Peyer's patch (tissue), 4 donors: Measurements from ENCODE around the gene OR52K2. TPM values are rescaled to one million over a fixed set of nuclear protein-coding genes. Genes with fewer than 3 reads are reported as not detected.

Experiments used
- DNase-seq, 3 donors: peaks; one replicate each; pipeline ENCODE4 v3.0.0-alpha.2; 2017 to 2019
- H3K27ac ChIP-seq, 4 donors: fragments of 200-600 bp; sonication (generic); one replicate each; pipeline ENCODE4 v1.5.1; 2016 to 2019
- H3K27me3 ChIP-seq, 2 donors: fragments of 200-600 bp; sonication (generic); one replicate each; pipeline ENCODE4 v1.5.1; 2019
- H3K36me3 ChIP-seq, 3 donors: fragments of 200-600 bp; sonication (generic); one replicate each; pipeline ENCODE4 v1.5.1; 2016 to 2019
- H3K4me1 ChIP-seq, 4 donors: fragments of 200-600 bp; sonication (generic); one replicate each; pipeline ENCODE4 v1.5.1; 2016 to 2019
- H3K4me3 ChIP-seq, 4 donors: fragments of 200-600 bp; sonication (generic); 1 replicate in 3 of 4; 2 replicates in 1 of 4; pipeline ENCODE4 v1.5.1; 2016 to 2019; ENCODE audit warnings: mild to moderate bottlenecking in 1 of 4
- H3K9me3 ChIP-seq, 4 donors: fragments of 200-600 bp; sonication (generic); one replicate each; pipeline ENCODE4 v1.5.1; 2016 to 2019; ENCODE audit warnings: mild to moderate bottlenecking in 1 of 4
- POLR2A ChIP-seq, 2 donors: fragments of 450-650 bp; IDR thresholded peaks; one replicate each; pipeline ENCODE4 v1.5.1; 2017; ENCODE audit warnings: antibody characterized with exemption in 2 of 2, mild to moderate bottlenecking in 2 of 2, moderate library complexity in 2 of 2
- total RNA-seq, 4 donors: library from RNA; depleted of rRNA; stranded (reverse); fragments of >200 nt; gene quantifications; one replicate each; pipeline ENCODE4 v1.1.0, GENCODE V29; 2016
- TF ChIP-seq, protein P1 (sequence below), 6 experiments: fragments of 450-650 bp in 4 of 6; fragments of 200-600 bp in 2 of 6; sonication (generic) in 1 of 6; IDR thresholded peaks; one replicate each; pipeline ENCODE4 v1.5.1; 2017 to 2019; ENCODE audit warnings: antibody characterized with exemption in 6 of 6, mild to moderate bottlenecking in 3 of 6, moderate library complexity in 1 of 6

OR52K2 gene
- total RNA-seq, 4 donors from 2014 or later, result not detected

- no peaks in the 10 kb centered on the region for H3K27me3 ChIP-seq
- DNase-seq, result no peak
- H3K27ac ChIP-seq, result no peak overlapping the region
- TF ChIP-seq, protein P1, sequence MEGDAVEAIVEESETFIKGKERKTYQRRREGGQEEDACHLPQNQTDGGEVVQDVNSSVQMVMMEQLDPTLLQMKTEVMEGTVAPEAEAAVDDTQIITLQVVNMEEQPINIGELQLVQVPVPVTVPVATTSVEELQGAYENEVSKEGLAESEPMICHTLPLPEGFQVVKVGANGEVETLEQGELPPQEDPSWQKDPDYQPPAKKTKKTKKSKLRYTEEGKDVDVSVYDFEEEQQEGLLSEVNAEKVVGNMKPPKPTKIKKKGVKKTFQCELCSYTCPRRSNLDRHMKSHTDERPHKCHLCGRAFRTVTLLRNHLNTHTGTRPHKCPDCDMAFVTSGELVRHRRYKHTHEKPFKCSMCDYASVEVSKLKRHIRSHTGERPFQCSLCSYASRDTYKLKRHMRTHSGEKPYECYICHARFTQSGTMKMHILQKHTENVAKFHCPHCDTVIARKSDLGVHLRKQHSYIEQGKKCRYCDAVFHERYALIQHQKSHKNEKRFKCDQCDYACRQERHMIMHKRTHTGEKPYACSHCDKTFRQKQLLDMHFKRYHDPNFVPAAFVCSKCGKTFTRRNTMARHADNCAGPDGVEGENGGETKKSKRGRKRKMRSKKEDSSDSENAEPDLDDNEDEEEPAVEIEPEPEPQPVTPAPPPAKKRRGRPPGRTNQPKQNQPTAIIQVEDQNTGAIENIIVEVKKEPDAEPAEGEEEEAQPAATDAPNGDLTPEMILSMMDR (IDR thresholded peaks at IDR 0.05), result no peak
- no peak for TF ChIP-seq POLR2A (IDR thresholded peaks at IDR 0.05)
- H3K36me3 ChIP-seq, result no peaks in the 10 kb centered on the region
- H3K4me3 ChIP-seq, result no peak overlapping the region
- H3K4me1 ChIP-seq, result no peaks in the 10 kb centered on the region
- no peaks in the 10 kb centered on the region for H3K9me3 ChIP-seq
Measured at GRCh38 chr11:4436411-4436810, 12.7 kb upstream of the OR52K2 start.

DNA sequence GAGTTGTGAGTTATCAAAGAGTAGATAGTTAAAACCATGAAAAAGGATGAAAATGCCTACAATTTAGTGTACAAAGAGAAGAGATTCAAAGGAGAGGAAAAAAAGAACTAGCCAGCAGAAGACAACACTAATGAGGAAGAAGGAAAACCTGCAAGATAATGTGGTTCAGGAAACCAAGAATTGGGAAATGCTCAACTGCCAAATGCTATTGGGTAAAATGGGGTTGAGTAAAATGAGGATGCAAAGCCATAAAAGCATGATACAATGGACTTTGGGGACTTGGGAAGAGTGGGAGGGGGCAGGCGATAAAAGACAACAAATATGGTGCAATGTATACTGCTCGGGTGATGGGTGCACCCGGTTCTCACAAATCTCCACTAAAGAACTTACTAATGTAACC is 7.6 kb upstream of the OR52K2 start:
- no peak for DNase-seq
- H3K36me3 ChIP-seq, result no peaks in the 10 kb centered on the region
- H3K4me3 ChIP-seq, result no peak overlapping the region

DNA sequence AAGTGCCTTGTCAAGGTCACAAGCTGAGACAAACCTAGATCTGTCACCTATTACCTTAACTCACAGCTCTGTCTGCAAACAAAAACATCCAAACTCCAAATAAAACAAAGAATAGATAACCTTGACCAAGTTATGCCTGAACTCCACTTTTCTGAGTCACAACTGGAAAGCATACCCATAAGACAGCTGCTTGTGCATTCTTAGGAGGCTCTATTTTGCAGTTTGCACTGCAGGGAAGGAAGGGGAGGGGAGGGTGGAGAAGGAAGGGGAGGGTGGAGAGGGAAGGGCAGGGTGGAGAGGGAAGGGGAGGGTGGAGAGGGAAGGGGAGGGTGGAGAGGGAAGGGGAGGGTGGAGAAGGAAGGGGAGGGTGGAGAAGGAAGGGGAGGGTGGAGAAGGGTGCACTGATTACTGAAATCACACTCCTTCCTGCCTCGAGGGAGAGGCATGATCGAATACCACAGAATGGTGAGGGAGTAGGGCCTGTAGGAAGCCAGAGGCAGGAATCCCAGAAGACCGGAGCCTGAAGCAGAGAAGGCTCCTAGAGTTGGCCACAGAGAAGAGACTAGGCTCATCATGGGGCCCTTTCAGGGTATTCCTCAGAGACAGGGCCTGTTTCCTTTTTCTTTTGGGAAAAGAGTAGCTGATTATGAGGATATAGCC is 5.7 kb upstream of the OR52K2 start:
- TF ChIP-seq POLR2A (IDR thresholded peaks at IDR 0.05), result no peak
- TF ChIP-seq, protein P1 (IDR thresholded peaks at IDR 0.05), result no peak
- H3K36me3 ChIP-seq, result no peaks in the 10 kb centered on the region
- no peak for DNase-seq
- H3K27me3 ChIP-seq, result no peaks in the 10 kb centered on the region
- no peak overlapping the region for H3K4me3 ChIP-seq
- no peaks in the 10 kb centered on the region for H3K4me1 ChIP-seq
- H3K9me3 ChIP-seq, result no peaks in the 10 kb centered on the region
- no peak overlapping the region for H3K27ac ChIP-seq

More for the DNA sequence above, 7.6 kb upstream of the OR52K2 start:
- no peaks in the 10 kb centered on the region for H3K9me3 ChIP-seq
- no peak overlapping the region for H3K27ac ChIP-seq
- no peaks in the 10 kb centered on the region for H3K27me3 ChIP-seq
- TF ChIP-seq, protein P1 (IDR thresholded peaks at IDR 0.05), result no peak
- no peak for TF ChIP-seq POLR2A (IDR thresholded peaks at IDR 0.05)
- H3K4me1 ChIP-seq, result no peaks in the 10 kb centered on the region

DNA sequence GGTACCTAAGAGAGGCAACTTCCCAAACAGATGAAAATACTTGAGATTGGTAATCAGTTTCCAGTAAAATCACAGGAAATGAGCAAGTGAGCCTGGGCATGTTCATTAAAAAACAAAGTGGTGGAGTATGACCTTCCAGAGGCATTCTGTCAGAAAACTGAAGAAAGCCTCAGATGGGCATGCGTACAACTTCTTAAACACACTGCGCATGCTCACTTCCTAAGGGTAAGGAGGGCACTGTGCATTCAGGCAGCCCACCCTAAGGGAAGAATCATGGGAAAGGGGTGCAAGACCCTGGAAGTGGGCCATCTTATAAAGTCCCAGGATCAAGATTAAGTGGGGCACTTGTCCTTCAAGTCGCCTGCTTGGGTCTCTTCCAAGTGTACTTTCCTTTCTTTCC is 4.0 kb downstream of the OR52K2 start:
- no peak for TF ChIP-seq POLR2A (IDR thresholded peaks at IDR 0.05)
- TF ChIP-seq, protein P1 (IDR thresholded peaks at IDR 0.05), result no peak
- no peaks in the 10 kb centered on the region for H3K27me3 ChIP-seq
- no peak for DNase-seq
- no peak overlapping the region for H3K27ac ChIP-seq
- H3K9me3 ChIP-seq, result no peaks in the 10 kb centered on the region
- no peak overlapping the region for H3K4me3 ChIP-seq
- no peaks in the 10 kb centered on the region for H3K4me1 ChIP-seq
- no peaks in the 10 kb centered on the region for H3K36me3 ChIP-seq

- no peak for DNase-seq
- no peaks in the 10 kb centered on the region for H3K27me3 ChIP-seq
- H3K9me3 ChIP-seq, result no peaks in the 10 kb centered on the region
- H3K27ac ChIP-seq, result no peak overlapping the region
- H3K4me3 ChIP-seq, result no peak overlapping the region
- H3K36me3 ChIP-seq, result no peaks in the 10 kb centered on the region
- TF ChIP-seq, protein P1 (IDR thresholded peaks at IDR 0.05), result no peak
- TF ChIP-seq POLR2A (IDR thresholded peaks at IDR 0.05), result no peak
- no peaks in the 10 kb centered on the region for H3K4me1 ChIP-seq
Measured at GRCh38 chr11:4454021-4454420, 4.9 kb downstream of the OR52K2 start.

DNA sequence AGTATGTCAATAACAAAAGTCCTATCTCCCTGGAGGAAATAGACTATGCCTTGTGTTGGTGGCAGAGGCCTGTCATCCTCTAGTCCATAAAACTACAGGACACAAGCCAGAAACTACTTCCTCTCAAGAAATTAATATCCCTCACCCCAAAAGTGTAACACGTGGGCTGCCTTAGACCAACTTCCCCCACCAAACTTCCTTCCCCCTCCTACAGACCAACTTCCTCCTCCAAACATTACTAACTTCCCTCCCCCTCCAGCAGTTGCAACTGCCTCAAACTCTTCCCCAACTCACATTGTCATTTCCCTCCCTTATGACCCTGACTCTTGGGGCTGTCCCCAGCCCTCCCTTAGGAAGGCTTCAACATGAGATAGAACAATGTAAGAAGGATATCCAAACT is 6.3 kb downstream of the OR52K2 start:
- no peaks in the 10 kb centered on the region for H3K36me3 ChIP-seq
- no peaks in the 10 kb centered on the region for H3K9me3 ChIP-seq
- TF ChIP-seq, protein P1 (IDR thresholded peaks at IDR 0.05), result no peak
- TF ChIP-seq POLR2A (IDR thresholded peaks at IDR 0.05), result no peak
- H3K27me3 ChIP-seq, result no peaks in the 10 kb centered on the region
- H3K4me3 ChIP-seq, result no peak overlapping the region
- H3K27ac ChIP-seq, result no peak overlapping the region
- no peaks in the 10 kb centered on the region for H3K4me1 ChIP-seq
- DNase-seq, result no peak
